Measurements from ENCODE around the gene VSTM2L.
A peak's percentile ranks its signal among the peaks of the same experiment; 100 is the strongest.
"Not testable (repeated sequence)": the region's sequence is repeated elsewhere in the genome, so short reads cannot be mapped to it uniquely, and the experiment has no call there.

VSTM2L gene, protein sequence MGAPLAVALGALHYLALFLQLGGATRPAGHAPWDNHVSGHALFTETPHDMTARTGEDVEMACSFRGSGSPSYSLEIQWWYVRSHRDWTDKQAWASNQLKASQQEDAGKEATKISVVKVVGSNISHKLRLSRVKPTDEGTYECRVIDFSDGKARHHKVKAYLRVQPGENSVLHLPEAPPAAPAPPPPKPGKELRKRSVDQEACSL

DNA sequence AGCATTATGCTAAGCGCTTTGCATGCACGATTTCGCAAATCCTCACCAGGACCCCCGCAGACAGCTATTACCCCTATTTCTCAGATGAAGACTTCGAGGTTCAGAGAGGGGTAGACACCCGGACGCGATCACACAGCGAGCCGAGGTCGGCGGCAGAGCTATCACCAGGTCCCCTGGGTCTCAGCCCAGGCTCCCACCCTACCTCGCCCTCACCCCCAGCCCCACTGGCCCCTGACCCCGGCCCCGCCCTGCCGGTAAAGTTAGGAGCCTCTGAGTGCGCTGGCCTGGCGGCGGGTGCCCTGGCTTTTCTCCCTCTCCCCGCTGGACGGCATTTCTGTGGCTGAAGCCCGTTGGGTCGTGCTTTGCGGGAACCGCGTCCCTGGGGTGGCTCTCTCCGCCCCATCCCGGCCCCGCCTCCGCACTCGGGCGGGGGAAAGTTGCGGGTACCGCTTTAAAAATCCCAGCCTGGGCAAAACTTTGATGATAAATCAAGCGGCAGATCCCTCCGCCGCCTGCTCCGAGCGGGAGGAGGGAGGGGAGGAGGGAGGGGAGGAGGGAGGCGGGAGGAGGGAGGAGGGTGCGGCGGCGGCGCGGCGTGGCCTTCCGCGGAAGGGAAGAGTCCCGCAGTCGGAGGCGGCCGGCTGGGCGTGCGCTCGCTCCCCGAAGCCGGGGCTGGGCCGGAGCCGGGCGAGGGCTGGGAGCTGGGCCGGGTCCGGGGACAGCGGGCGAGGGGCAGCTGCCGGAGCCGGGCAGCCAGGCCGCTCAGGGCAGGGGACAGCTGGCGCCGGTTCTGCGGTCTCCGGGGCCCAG is at the start of gene VSTM2L:
Gene VSTM2L, plus strand, starts transcription at position 624 of the 810 bp plus-strand sequence. CDS start 224 bp downstream, outside the sequence.
- TF ChIP-seq CTCF (IDR thresholded peaks at IDR 0.05; ENCODE audit: insufficient read depth, low read depth, low read length, missing control alignments) = no peak
- peak; percentile 74 for DNase-seq (ENCODE audit: low read depth)
- H3K4me3 ChIP-seq (ENCODE audit: low read length) = peak within 1 kb of the TSS; percentile 43

GRCh38 chr20:37853823-37854375 is 49.0 kb upstream of the VSTM2L start:
- H3K4me3 ChIP-seq (ENCODE audit: low read length) = no peak overlapping the region
- no peak for DNase-seq (ENCODE audit: low read depth)
- TF ChIP-seq CTCF (IDR thresholded peaks at IDR 0.05; ENCODE audit: insufficient read depth, low read depth, low read length, missing control alignments) = no peak

DNA sequence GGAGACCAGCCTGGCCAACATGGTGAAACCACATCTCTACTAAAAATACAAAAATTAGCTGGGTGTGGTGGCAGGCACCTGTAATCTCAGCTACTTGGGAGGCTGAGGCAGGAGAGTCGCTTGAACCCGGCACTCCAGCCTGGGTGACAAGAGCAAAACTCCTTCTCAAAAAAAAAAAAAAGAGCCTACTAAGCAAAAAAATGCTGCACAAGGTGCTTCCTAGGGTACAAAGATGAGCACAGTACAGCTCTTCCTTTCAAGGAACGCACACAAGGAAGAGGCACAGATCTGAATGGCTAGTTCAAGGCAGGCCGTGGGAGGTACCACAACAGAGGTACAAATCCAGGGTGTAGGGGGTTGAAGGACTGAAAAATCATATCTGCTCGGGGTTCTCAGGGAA is 46.9 kb upstream of the VSTM2L start:
- DNase-seq (ENCODE audit: low read depth); H3K4me3 ChIP-seq (ENCODE audit: low read length): not testable (repeated sequence)

GRCh38 chr20:37856932-37857660 is 45.8 kb upstream of the VSTM2L start:
- DNase-seq (ENCODE audit: low read depth) = no peak
- H3K4me3 ChIP-seq (ENCODE audit: low read length) = no peak overlapping the region
- no peak for TF ChIP-seq CTCF (IDR thresholded peaks at IDR 0.05; ENCODE audit: insufficient read depth, low read depth, low read length, missing control alignments)

DNA sequence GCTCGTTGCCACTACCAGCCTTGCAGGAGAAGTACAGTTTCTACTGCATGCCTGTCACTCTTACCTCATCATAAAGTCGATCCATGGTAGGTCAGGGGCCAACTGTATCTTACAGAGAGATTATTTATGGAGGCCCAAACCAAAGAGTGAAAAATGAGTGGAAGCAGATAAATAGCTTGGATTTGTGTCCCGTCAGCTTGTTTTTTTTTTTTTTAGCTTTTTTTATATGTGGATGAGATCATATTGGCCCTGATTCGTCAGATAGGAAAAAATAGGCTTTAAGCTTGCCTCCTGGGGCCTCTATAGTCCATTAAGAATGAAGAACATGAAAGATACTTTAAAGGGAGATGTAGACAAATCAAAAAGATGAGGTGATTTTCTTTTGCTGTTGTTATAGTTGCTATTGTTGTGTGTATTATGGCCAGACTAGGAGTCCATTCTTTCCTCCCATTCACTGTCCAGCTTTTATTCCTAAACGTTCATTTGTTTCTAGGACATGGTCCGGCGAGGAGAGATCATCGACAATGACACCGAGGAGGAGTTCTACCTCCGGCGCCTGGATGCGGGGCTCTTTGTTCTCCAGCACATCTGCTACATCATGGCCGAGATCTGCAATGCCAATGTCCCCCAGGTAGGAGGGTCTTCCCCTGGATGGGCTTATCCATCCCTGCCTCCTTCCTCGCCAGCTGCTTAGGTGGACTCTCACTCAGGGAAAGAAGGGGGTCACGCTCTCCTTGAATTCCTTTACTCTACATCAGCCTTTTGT is 43.3 kb upstream of the VSTM2L start:
- no peak overlapping the region for H3K4me3 ChIP-seq (ENCODE audit: low read length)
- no peak for TF ChIP-seq CTCF (IDR thresholded peaks at IDR 0.05; ENCODE audit: insufficient read depth, low read depth, low read length, missing control alignments)
- DNase-seq (ENCODE audit: low read depth) = no peak

DNA sequence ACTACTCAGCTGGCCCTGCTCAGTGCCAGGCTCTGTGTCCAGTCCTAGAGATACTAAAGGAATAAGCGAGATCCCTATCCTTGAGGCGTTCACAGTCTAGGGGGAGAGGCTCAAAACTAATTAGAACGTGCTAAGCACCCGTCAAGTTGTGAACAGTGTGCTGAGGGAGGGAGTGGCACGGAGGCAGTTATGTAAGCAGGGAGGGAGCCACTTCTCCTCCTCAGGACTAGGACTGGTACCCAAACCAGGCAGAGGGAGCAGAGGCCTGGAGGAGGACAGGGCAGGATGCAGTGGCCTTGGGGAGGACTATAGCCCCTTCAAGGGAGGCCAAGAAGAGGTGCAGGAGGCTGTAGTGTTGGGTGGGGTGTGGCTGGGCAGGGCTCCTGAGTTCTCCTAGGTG is 39.6 kb upstream of the VSTM2L start:
- no peak overlapping the region for H3K4me3 ChIP-seq (ENCODE audit: low read length)
- DNase-seq (ENCODE audit: low read depth) = no peak
- TF ChIP-seq CTCF (IDR thresholded peaks at IDR 0.05; ENCODE audit: insufficient read depth, low read depth, low read length, missing control alignments) = no peak

All from epithelial cell of esophagus (primary cell).